Activated B cell treated with CpG ODN at 0.5 μM for 24 hours (primary cell): ENCODE data around the gene GCA. TPM values are rescaled to one million over a fixed set of nuclear protein-coding genes. Genes with fewer than 3 reads are reported as not detected.
A peak's percentile ranks its signal among the peaks of the same experiment; 100 is the strongest.

Experiments
- ATAC-seq: fragments of 200-7000 bp; cut with Tn5 transposase; one replicate; pipeline ENCODE4 v1.10.0; 2021; ENCODE audit warnings: low read depth, mild to moderate bottlenecking, moderate library complexity
- CTCF ChIA-PET: fragments of 350-600 bp; sonication (Branson Sonifier 250); formaldehyde crosslinking; loops from one replicate; lab custom pipeline; 2021; ENCODE audit warnings: antibody characterized with exemption; lab: Charles Lee
- POLR2A ChIA-PET: fragments of 350-600 bp; sonication (Branson Sonifier 250); formaldehyde crosslinking; loops from one replicate; lab custom pipeline; 2021; ENCODE audit warnings: antibody characterized with exemption; lab: Charles Lee
- DNase-seq: peaks from one replicate; pipeline ENCODE4 v3.0.0; 2022
- H3K27ac Mint-ChIP-seq: one replicate; pipeline ENCODE4 v1.8.0; 2020; ENCODE audit warnings: mixed read lengths
- H3K27me3 Mint-ChIP-seq: one replicate; pipeline ENCODE4 v1.8.0; 2021; ENCODE audit warnings: mixed read lengths
- H3K36me3 Mint-ChIP-seq: one replicate; pipeline ENCODE4 v1.8.0; 2021; ENCODE audit warnings: low read depth, mixed read lengths
- H3K4me1 Mint-ChIP-seq: one replicate; pipeline ENCODE4 v1.8.0; 2021; ENCODE audit warnings: mixed read lengths
- H3K4me3 Mint-ChIP-seq: one replicate; pipeline ENCODE4 v1.8.0; 2020; ENCODE audit warnings: mild to moderate bottlenecking, mixed read lengths
- H3K9me3 Mint-ChIP-seq: one replicate; pipeline ENCODE4 v1.8.0; 2020; ENCODE audit warnings: mixed read lengths
- CTCF ChIP-seq: fragments of 200-600 bp; IDR thresholded peaks from one replicate; pipeline ENCODE4 v1.8.0; 2022; ENCODE audit warnings: antibody characterized with exemption, mild to moderate bottlenecking
- intact Hi-C: fragments of 100-400 bp; cut with micrococcal nuclease; formaldehyde crosslinking; loops from one replicate; pipeline ENCODE4 v1.15.1; 2024
- total RNA-seq: library from RNA; stranded (reverse); gene quantifications from 2 replicates; pipeline ENCODE4 v1.2.3, GENCODE V29; 2022

GCA gene
- total RNA-seq, 1 donor from 2014 or later: 33.9 TPM

- no peak for ATAC-seq
- no peak for TF ChIP-seq CTCF
- Mint-ChIP-seq H3K9me3 (no peaks in the 10 kb centered on the region), H3K36me3 (no peaks in the 10 kb centered on the region), H3K4me3 (no peak overlapping the region), H3K27me3 (no peaks in the 10 kb centered on the region), H3K4me1 (peaks cover 20% of the 10 kb centered on the region), H3K27ac (no peak overlapping the region)
- ChIA-PET POLR2A (no interaction called here), CTCF (interaction anchor here (0.8 to 1.6 kb wide), 2 partner anchors 9 to 27 kb away, joined by 3 to 5 read pairs; no protein-coding TSS in a partner anchor)
- intact Hi-C loops: no loop called here
- no peak for DNase-seq
These were observed 19.0 kb upstream of the GCA start for GRCh38 chr2:162324953-162325352.

- no peak overlapping the region for H3K27ac Mint-ChIP-seq
- peak; percentile 21 for ATAC-seq
- H3K4me3 Mint-ChIP-seq: no peak overlapping the region
- CTCF ChIA-PET: no interaction called here
- H3K9me3 Mint-ChIP-seq: no peaks in the 10 kb centered on the region
- H3K4me1 Mint-ChIP-seq: peaks cover 4% of the 10 kb centered on the region
- DNase-seq: no peak
- no peak for TF ChIP-seq CTCF
- no peaks in the 10 kb centered on the region for H3K36me3 Mint-ChIP-seq
- POLR2A ChIA-PET: no interaction called here
- no peaks in the 10 kb centered on the region for H3K27me3 Mint-ChIP-seq
- intact Hi-C loops: loop anchor here (1.0 kb wide), 1 partner anchor 8 kb away; no protein-coding TSS in a partner anchor
These were observed 16.7 kb upstream of the GCA start for GRCh38 chr2:162327134-162327769.

GRCh38 chr2:162327806-162328205, 16.1 kb upstream of the GCA start:
- ChIA-PET POLR2A (interaction anchor here (1.9 to 3.2 kb wide), 2 partner anchors 10 to 16 kb away, joined by 5 to 16 read pairs; partner anchors contain the start of genes GCA and IFIH1), CTCF (no interaction called here)
- no peaks in the 10 kb centered on the region for H3K9me3 Mint-ChIP-seq
- peaks cover 4% of the 10 kb centered on the region for H3K4me1 Mint-ChIP-seq
- no peak for ATAC-seq
- no peak overlapping the region for H3K4me3 Mint-ChIP-seq
- no peak overlapping the region for H3K27ac Mint-ChIP-seq
- no peaks in the 10 kb centered on the region for H3K36me3 Mint-ChIP-seq
- intact Hi-C loops: loop anchor here (1.0 kb wide), 1 partner anchor 9 kb away; no protein-coding TSS in a partner anchor
- no peak for TF ChIP-seq CTCF
- H3K27me3 Mint-ChIP-seq: no peaks in the 10 kb centered on the region
- DNase-seq: no peak

- Mint-ChIP-seq H3K9me3 (no peaks in the 10 kb centered on the region), H3K27me3 (no peaks in the 10 kb centered on the region), H3K27ac (peak overlapping the region; percentile 24), H3K4me3 (peak overlapping the region; percentile 32), H3K36me3 (no peaks in the 10 kb centered on the region), H3K4me1 (peaks cover 4% of the 10 kb centered on the region)
- no peak for TF ChIP-seq CTCF
- intact Hi-C loops: no loop called here
- ATAC-seq: peak; percentile 65
- ChIA-PET POLR2A (interaction anchor here (1.9 to 3.2 kb wide), 2 partner anchors 10 to 15 kb away, joined by 5 to 16 read pairs; partner anchors contain the start of genes GCA and IFIH1), CTCF (interaction anchor here (1.9 to 2.2 kb wide), 2 partner anchors 9 to 31 kb away, joined by 4 to 7 read pairs; partner anchors contain the start of gene IFIH1)
- no peak for DNase-seq
These were observed 15.3 kb upstream of the GCA start for GRCh38 chr2:162328424-162329157.

- DNase-seq: no peak
- no peaks in the 10 kb centered on the region for H3K9me3 Mint-ChIP-seq
- H3K4me3 Mint-ChIP-seq: no peak overlapping the region
- H3K27ac Mint-ChIP-seq: no peak overlapping the region
- ATAC-seq: no peak
- H3K27me3 Mint-ChIP-seq: no peaks in the 10 kb centered on the region
- ChIA-PET POLR2A (interaction anchor here (3.2 kb wide), 1 partner anchor 13 kb away, joined by 16 read pairs; the partner anchor contains the start of gene IFIH1), CTCF (no interaction called here)
- TF ChIP-seq CTCF: no peak
- intact Hi-C loops: no loop called here
- H3K4me1 Mint-ChIP-seq: peaks cover 4% of the 10 kb centered on the region
- no peaks in the 10 kb centered on the region for H3K36me3 Mint-ChIP-seq
These were observed 13.1 kb upstream of the GCA start for GRCh38 chr2:162330881-162331280.
